IPS-15b (cell line): ENCODE measurements around the gene KCNG4.

Source experiments
- H3K27me3 ChIP-seq: one replicate; pipeline ENCODE4 v1.6.1; 2013; ENCODE audit warnings: low read length; ENCODE audit not compliant: control insufficient read depth, insufficient read depth
- H3K36me3 ChIP-seq: one replicate; pipeline ENCODE4 v1.6.1; 2013; ENCODE audit warnings: low read length; ENCODE audit not compliant: control insufficient read depth, insufficient read depth
- H3K4me1 ChIP-seq: one replicate; pipeline ENCODE4 v1.6.1; 2013; ENCODE audit warnings: mild to moderate bottlenecking, low read length; ENCODE audit not compliant: control insufficient read depth, insufficient read depth
- H3K4me3 ChIP-seq: one replicate; pipeline ENCODE4 v1.5.1; 2013; ENCODE audit warnings: low read depth, low read length
- H3K9ac ChIP-seq: one replicate; pipeline ENCODE4 v1.6.1; 2013; ENCODE audit warnings: low read depth, mild to moderate bottlenecking, low read length
- H3K9me3 ChIP-seq: one replicate; pipeline ENCODE4 v1.6.1; 2013; ENCODE audit warnings: mild to moderate bottlenecking, low read length; ENCODE audit not compliant: control insufficient read depth, insufficient read depth

Gene KCNG4

GRCh38 chr16:84232060-84232459 lies 7.8 kb downstream of the KCNG4 start:
- Histone ChIP-seq H3K27me3 (no peaks in the 10 kb centered on the region), H3K4me3 (no peak overlapping the region), H3K4me1 (peaks cover 4% of the 10 kb centered on the region), H3K36me3 (peaks cover 2% of the 10 kb centered on the region), H3K9ac (no peak overlapping the region), H3K9me3 (no peaks in the 10 kb centered on the region)

DNA sequence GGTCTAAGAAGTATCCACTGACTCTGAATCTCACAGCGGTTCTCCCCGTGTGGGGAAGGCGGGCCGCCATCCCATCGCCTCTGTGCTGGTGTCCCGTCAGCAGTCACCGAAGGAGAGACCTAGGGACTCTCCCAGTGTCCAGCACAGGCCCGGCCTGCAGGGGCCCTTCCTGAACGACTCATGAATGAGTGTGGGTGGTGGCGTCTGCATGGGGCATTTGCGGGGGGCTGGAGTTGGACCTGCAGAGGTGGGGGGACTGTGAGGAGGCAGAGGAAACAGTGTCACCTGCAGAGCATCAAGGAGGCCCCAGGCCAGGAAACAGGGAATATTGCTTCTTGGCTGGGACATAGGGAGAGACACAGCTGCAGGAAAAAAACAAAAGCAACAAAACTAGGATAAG lies 10.3 kb downstream of the KCNG4 start:
- no peaks in the 10 kb centered on the region for H3K36me3 ChIP-seq
- H3K4me1 ChIP-seq: peaks cover 4% of the 10 kb centered on the region
- H3K9me3 ChIP-seq: no peaks in the 10 kb centered on the region
- H3K9ac ChIP-seq: no peak overlapping the region
- no peak overlapping the region for H3K4me3 ChIP-seq
- no peaks in the 10 kb centered on the region for H3K27me3 ChIP-seq

DNA sequence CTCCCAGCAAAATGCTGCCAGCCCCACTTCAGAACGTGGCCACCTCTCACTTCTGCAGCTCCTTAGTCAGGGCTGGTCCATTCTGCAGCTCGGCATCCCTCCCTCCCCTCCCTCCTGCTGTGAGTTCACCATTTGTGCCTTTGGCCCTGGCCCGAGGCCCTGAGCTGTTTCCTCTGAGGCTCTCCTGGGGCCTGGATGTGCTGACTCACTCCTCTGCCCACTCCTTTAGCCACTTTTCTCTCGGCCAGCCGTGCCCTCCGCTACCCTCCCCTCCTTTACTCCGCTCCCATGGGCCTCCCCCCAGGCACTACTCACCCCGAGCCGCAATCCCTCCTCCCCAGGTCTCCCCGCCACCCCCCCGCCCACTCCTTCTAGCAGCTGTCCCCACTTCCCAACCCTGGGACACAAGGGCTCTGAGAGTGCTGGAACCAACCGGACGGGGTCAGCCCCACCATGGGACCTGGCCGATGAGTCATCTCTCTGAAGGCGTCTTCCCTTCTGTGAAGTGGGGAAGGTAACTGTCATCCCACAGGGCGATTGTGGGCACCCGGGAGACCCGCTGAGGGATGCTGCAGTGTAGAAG lies 11.5 kb downstream of the KCNG4 start:
- no peaks in the 10 kb centered on the region for H3K36me3 ChIP-seq
- no peak overlapping the region for H3K9ac ChIP-seq
- peaks cover 4% of the 10 kb centered on the region for H3K4me1 ChIP-seq
- H3K27me3 ChIP-seq: no peaks in the 10 kb centered on the region
- no peak overlapping the region for H3K4me3 ChIP-seq
- H3K9me3 ChIP-seq: no peaks in the 10 kb centered on the region

DNA sequence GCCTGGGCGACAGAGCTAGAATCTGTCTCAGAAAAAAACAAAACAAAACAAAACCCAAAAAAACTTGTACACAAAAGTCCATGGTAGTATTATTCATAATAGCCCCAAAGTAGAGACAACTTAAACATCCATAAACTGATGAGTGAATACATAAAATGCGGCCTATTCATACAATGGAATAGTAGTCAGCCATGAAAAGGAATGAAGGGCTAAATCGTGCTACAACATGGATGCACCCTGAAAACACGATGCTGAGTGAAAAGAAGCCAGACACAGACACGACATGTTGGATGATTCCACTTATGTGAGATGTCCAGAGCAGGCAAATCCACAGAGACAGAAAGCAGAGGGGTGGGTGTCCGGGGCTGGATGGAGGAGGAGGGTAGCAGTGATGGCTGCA lies 12.3 kb downstream of the KCNG4 start:
- Histone ChIP-seq H3K4me3 (no peak overlapping the region), H3K27me3 (no peaks in the 10 kb centered on the region), H3K4me1 (peaks cover 4% of the 10 kb centered on the region), H3K9me3 (no peaks in the 10 kb centered on the region), H3K9ac (no peak overlapping the region), H3K36me3 (no peaks in the 10 kb centered on the region)

DNA sequence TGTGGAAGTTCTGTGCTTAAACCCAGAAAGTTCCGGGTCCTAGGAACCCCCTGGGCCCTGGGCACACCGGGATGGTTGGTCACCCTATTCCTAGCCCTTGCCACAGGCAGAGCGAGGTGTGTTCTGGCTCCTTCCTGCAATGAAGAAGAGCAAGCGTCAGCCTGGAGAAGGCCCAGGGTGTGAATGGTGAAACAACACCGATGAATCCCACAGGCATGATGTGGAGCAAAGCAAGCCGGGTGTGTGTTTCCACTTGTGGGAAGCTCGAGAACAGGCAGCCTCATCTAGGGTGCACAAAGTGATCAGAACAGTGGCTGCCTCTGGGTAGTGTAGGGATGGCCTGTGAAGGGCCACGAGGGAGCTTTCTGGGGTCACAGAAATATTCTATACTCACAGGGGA lies 13.8 kb downstream of the KCNG4 start:
- Histone ChIP-seq H3K9me3 (no peaks in the 10 kb centered on the region), H3K4me3 (no peak overlapping the region), H3K27me3 (no peaks in the 10 kb centered on the region), H3K4me1 (peaks cover 4% of the 10 kb centered on the region), H3K36me3 (no peaks in the 10 kb centered on the region), H3K9ac (no peak overlapping the region)

- Histone ChIP-seq H3K9ac (no peak overlapping the region), H3K27me3 (no peaks in the 10 kb centered on the region), H3K4me1 (peaks cover 4% of the 10 kb centered on the region)
These were observed 14.2 kb downstream of the KCNG4 start for GRCh38 chr16:84225571-84225970.

DNA sequence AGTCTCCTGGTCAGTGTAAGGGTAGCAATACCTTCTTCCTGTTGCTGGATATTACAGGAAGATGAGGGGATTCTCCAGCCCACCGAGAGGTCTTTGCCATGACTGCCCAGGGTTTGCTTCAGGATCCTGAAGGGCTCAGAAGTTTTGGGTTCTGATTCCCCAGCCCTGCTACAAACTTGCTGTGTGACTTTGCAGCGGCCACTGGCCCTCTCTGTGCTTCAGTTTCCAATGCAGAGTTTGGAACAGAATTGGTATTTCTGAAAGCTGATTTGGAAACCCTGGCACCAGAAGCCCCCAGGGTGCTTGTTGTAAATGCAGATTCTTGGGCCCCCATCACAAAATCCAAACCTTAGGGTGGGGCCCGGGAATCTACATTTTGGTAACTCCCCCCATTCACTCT lies 14.7 kb downstream of the KCNG4 start:
- Histone ChIP-seq H3K9ac (no peak overlapping the region), H3K9me3 (no peaks in the 10 kb centered on the region), H3K36me3 (no peaks in the 10 kb centered on the region), H3K4me3 (no peak overlapping the region), H3K27me3 (no peaks in the 10 kb centered on the region), H3K4me1 (peaks cover 4% of the 10 kb centered on the region)

More at GRCh38 chr16:84225571-84225970, 14.2 kb downstream of the KCNG4 start:
- no peaks in the 10 kb centered on the region for H3K36me3 ChIP-seq
- no peaks in the 10 kb centered on the region for H3K9me3 ChIP-seq
- H3K4me3 ChIP-seq: no peak overlapping the region

DNA sequence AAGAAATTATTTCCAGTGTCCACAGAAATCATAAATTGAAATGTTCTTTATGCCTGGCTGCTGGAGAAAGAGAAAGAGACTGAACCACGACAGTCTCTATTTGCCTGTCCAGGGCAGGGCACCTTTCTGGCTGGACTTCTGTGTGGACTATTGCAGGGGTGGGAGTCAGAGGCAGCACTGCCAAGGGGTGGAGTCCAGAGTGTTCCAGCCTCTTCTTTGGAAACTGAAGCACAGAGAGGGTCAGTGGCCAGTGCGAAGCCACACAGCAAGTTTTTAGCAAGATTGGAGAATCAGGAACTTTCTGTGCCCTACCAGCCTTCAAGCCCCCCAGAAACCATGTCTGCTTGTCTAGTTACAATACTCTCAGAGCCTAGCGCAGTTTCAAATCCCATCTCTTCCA lies 15.3 kb downstream of the KCNG4 start:
- peaks cover 4% of the 10 kb centered on the region for H3K4me1 ChIP-seq
- H3K9ac ChIP-seq: no peak overlapping the region
- no peaks in the 10 kb centered on the region for H3K27me3 ChIP-seq
- no peaks in the 10 kb centered on the region for H3K36me3 ChIP-seq
- no peaks in the 10 kb centered on the region for H3K9me3 ChIP-seq
- H3K4me3 ChIP-seq: no peak overlapping the region

- H3K9ac ChIP-seq: no peak overlapping the region
- peaks cover 4% of the 10 kb centered on the region for H3K4me1 ChIP-seq
- no peaks in the 10 kb centered on the region for H3K27me3 ChIP-seq
- no peak overlapping the region for H3K4me3 ChIP-seq
- H3K36me3 ChIP-seq: no peaks in the 10 kb centered on the region
- H3K9me3 ChIP-seq: no peaks in the 10 kb centered on the region
These were observed 16.4 kb downstream of the KCNG4 start for GRCh38 chr16:84223456-84223855.

GRCh38 chr16:84220851-84221250 lies 19.0 kb downstream of the KCNG4 start:
- no peaks in the 10 kb centered on the region for H3K27me3 ChIP-seq
- H3K4me1 ChIP-seq: no peaks in the 10 kb centered on the region
- H3K9ac ChIP-seq: no peak overlapping the region
- H3K4me3 ChIP-seq: no peak overlapping the region
- H3K36me3 ChIP-seq: no peaks in the 10 kb centered on the region
- no peaks in the 10 kb centered on the region for H3K9me3 ChIP-seq

GRCh38 chr16:84218956-84219355 lies 20.9 kb downstream of the KCNG4 start:
- H3K4me3 ChIP-seq: no peak overlapping the region

DNA sequence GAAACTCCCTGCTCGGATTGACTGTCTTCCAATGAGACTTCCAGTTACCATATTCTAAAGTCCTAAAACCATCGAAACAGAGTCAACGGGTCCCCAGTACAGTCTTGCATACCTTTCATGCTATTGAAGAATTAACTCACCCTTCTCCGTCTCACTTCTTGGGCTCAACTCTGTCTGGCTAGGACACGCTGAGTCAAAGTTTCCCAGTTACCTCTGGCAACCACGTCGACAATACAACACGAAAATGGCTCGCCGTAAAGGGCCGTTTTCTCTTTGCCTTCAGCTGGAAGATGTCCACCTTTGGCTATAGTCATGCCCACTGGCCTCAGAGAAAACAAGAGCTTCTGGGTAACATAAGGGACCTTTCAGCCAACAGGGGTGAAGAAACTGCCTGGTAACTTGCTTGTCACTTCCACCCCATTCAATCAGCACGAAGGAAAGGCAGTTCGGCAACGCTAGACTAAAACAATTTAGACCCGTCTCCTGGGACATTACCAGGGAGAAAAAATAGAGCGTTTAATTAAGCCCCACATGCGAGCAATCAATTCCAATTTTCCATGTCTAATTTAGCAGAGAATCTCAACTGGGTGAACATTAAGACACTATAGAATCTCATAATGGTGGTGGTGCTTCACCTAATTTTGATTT lies 21.5 kb downstream of the KCNG4 start:
- no peaks in the 10 kb centered on the region for H3K9me3 ChIP-seq
- no peaks in the 10 kb centered on the region for H3K4me1 ChIP-seq
- no peak overlapping the region for H3K4me3 ChIP-seq
- no peaks in the 10 kb centered on the region for H3K36me3 ChIP-seq
- no peak overlapping the region for H3K9ac ChIP-seq
- H3K27me3 ChIP-seq: no peaks in the 10 kb centered on the region

More at GRCh38 chr16:84218956-84219355, 20.9 kb downstream of the KCNG4 start:
- H3K36me3 ChIP-seq: no peaks in the 10 kb centered on the region
- H3K27me3 ChIP-seq: no peaks in the 10 kb centered on the region
- no peaks in the 10 kb centered on the region for H3K9me3 ChIP-seq
- H3K4me1 ChIP-seq: no peaks in the 10 kb centered on the region
- H3K9ac ChIP-seq: no peak overlapping the region
